Lower leg skin (tissue), 4 donors: Measurements from ENCODE around the gene NACC2. TPM values are rescaled to one million over a fixed set of nuclear protein-coding genes. Genes with fewer than 3 reads are reported as not detected.

Experiments used
- DNase-seq, 2 donors: peaks; one replicate each; pipeline ENCODE4 v3.0.0-alpha.2; 2019; ENCODE audit warnings: low spot score in 2 of 2
- H3K4me3 ChIP-seq: fragments of 200-600 bp; sonication (generic); 2 replicates; pipeline ENCODE4 v1.5.1; 2017; ENCODE audit warnings: mild to moderate bottlenecking, low read depth; ENCODE audit not compliant: poor library complexity, severe bottlenecking
- POLR2A ChIP-seq, 2 donors: fragments of 450-650 bp; IDR thresholded peaks; one replicate each; pipeline ENCODE4 v1.6.1; 2016 to 2017; ENCODE audit warnings: antibody characterized with exemption in 2 of 2, mild to moderate bottlenecking in 1 of 2, moderate library complexity in 1 of 2
- WGBS, 2 donors: methylation state at CpG; one replicate each; pipeline ENCODE4 v1.1.5; 2018; 5-methylcytosine and 5-hydroxymethylcytosine counted together
- intact Hi-C: fragments of 100-400 bp; cut with DNase I; formaldehyde crosslinking; loops from one replicate; pipeline ENCODE4 v1.15.0; 2023; ENCODE audit warnings: low total_unique reads
- total RNA-seq, 4 donors: library from RNA; depleted of rRNA; stranded (reverse); fragments of >200 nt; gene quantifications; one replicate each; pipeline ENCODE4 v1.1.0, GENCODE V29; 2016
- TF ChIP-seq, protein P1 (sequence below), 3 donors: fragments of 450-650 bp; IDR thresholded peaks; one replicate each; pipeline ENCODE4 v1.5.1; 2016; ENCODE audit warnings: antibody characterized with exemption in 3 of 3, mild to moderate bottlenecking in 3 of 3, moderate library complexity in 2 of 3

The NACC2 gene
- total RNA-seq, 4 donors from 2014 or later: 9.1 to 17.3 (median 13.4) TPM

- DNase-seq: no peak
- intact Hi-C loops: no loop called here
- no peak overlapping the region for H3K4me3 ChIP-seq
- TF ChIP-seq, protein P1, sequence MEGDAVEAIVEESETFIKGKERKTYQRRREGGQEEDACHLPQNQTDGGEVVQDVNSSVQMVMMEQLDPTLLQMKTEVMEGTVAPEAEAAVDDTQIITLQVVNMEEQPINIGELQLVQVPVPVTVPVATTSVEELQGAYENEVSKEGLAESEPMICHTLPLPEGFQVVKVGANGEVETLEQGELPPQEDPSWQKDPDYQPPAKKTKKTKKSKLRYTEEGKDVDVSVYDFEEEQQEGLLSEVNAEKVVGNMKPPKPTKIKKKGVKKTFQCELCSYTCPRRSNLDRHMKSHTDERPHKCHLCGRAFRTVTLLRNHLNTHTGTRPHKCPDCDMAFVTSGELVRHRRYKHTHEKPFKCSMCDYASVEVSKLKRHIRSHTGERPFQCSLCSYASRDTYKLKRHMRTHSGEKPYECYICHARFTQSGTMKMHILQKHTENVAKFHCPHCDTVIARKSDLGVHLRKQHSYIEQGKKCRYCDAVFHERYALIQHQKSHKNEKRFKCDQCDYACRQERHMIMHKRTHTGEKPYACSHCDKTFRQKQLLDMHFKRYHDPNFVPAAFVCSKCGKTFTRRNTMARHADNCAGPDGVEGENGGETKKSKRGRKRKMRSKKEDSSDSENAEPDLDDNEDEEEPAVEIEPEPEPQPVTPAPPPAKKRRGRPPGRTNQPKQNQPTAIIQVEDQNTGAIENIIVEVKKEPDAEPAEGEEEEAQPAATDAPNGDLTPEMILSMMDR (IDR thresholded peaks at IDR 0.05): no peak
- no peak for TF ChIP-seq POLR2A (IDR thresholded peaks at IDR 0.05)
- WGBS, 2 donors: 82 to 87% methylated on average over 18 to 20 of the region's 24 CpGs
Observed at GRCh38 chr9:136087741-136088480, 7.2 kb downstream of the NACC2 start.

- WGBS, 2 donors: 84 to 90% methylated on average over 20 of the region's 21 CpGs
- intact Hi-C loops: no loop called here
- no peak for DNase-seq
- TF ChIP-seq POLR2A (IDR thresholded peaks at IDR 0.05): no peak
- TF ChIP-seq, protein P1 (IDR thresholded peaks at IDR 0.05): no peak
- H3K4me3 ChIP-seq: no peak overlapping the region
Observed at GRCh38 chr9:136086951-136087740, 7.9 kb downstream of the NACC2 start.

GRCh38 chr9:136086213-136086881 is 8.7 kb downstream of the NACC2 start:
- DNase-seq: peak in 1 of 2 donors; percentile 87
- TF ChIP-seq POLR2A (IDR thresholded peaks at IDR 0.05): no peak
- TF ChIP-seq, protein P1 (IDR thresholded peaks at IDR 0.05): no peak
- intact Hi-C loops: no loop called here

DNA sequence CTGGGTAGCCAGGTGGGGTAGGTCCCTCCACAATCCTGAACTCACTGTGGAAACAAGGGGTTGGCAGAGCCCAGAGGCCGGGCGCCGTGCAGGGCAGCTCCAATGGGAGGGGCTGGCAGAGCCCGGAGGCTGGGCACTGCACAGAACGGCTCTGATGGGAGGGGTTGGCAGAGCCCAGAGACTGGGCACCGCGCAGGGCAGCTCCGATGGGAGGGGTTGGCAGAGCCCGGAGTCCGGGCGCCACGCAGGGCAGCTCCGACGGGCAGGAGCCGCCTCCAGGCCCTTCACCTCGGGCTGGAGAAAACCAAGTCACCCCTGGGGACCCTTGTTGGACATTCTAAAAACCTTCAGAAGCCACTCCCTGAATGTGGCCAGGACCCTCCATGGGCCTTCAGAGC is 9.3 kb downstream of the NACC2 start:
- intact Hi-C loops: no loop called here
- no peak for TF ChIP-seq POLR2A (IDR thresholded peaks at IDR 0.05)
- TF ChIP-seq, protein P1 (IDR thresholded peaks at IDR 0.05): no peak
- 40 to 43% methylated on average over 16 of the region's 16 CpGs for WGBS, 2 donors
- H3K4me3 ChIP-seq: no peak overlapping the region
- no peak for DNase-seq

More at GRCh38 chr9:136086213-136086881, 8.7 kb downstream of the NACC2 start:
- no peak overlapping the region for H3K4me3 ChIP-seq
- 73 to 80% methylated on average over 23 to 24 of the region's 24 CpGs for WGBS, 2 donors

- intact Hi-C loops: no loop called here
- DNase-seq: no peak
- no peak for TF ChIP-seq POLR2A (IDR thresholded peaks at IDR 0.05)
- TF ChIP-seq, protein P1 (IDR thresholded peaks at IDR 0.05): no peak
- WGBS, 2 donors: 89 to 92% methylated on average over 31 to 33 of the region's 33 CpGs
- H3K4me3 ChIP-seq: no peak overlapping the region
Observed at GRCh38 chr9:136084063-136084944, 10.8 kb downstream of the NACC2 start.
